ENCODE results near the gene CD37.

Gene CD37

DNA sequence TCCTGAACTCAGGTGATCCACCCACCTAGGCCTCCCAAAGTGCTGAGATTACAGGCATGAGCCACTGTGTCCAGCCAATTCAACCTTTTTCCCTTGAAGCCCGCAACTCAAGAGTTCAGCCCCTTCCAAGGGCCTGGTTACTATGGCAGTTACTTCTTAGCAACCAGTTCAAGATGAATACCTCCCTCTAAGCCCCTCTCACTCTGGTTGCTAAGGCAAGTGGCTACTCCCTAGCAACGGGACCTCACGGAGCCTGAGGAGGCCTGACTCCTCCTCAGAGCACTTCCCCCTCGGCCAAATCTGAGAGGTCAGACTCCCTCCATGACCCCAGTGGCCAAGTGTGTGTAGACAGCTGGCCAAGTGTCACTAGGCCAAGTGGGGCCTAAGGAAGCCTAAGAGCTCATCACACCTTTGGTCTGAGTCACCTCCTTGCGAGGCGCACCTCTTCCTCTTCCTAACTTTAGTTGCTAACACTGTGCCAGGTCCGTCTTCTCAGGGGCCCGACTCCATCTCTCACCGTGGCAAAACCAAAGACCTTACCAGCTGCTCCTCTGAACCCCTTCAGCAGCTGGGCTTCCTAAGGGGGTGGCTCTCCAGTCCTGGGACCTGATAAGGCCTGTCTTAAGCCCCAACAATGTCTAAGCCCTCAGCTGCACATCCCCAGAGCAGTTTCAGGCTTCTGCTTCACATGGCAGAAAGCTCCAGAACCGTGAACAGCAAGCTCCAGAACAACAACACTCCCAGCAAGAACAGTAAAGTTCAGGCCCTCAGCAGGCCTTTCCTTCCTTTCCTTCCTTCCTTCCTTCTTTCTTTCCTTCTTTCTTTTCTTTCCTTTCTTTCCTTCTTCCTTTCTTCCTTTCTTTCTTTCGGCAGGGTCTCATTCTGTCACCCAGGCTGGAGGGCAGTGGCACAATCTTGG lies 9.6 kb downstream of the CD37 start:
- no peak for FAIRE-seq
- DNase-seq (ENCODE audit: insufficient read length, low spot score): no peak

DNA sequence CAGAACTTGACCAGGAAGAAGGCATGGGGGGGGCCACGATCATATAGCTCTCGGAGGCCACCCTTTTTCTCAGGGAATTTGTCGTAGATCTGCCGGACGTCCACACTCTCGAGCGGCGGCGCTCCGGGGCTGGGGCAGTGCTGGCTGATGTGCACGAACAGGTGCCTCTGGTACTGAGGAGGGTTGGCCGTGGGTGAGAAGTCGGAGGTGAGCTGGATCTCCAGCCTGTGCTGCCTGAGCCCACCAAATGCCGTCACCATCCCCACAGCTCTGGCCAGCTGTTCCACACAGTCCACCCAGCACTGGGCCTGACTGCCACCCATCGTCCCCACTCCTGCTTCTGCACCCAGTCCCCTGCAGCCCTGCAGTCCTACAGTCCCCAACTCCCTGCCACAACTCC lies 12.0 kb downstream of the CD37 start:
- no peak for FAIRE-seq
- DNase-seq (ENCODE audit: insufficient read length, low spot score): no peak

DNA sequence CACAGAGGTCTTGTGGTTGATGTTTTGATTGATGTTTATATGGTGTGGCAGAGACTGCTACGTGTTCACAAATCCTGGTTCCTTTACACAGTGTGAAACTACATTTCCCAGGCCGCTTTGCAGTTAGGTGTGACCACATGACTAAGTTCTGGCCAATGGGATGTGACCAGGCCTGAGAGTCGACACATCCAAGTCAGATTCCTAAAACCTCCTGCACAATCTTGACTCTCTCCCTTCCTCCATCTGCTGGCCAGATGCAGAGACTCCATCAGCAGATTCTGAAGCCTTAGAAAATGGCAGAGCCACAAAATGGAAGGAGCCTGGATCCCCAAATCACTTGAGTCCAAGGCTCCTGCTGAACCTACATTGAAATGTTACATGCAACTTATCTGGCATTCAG lies 12.6 kb downstream of the CD37 start:
- DNase-seq (ENCODE audit: insufficient read length, low spot score): no peak
- FAIRE-seq: no peak

DNA sequence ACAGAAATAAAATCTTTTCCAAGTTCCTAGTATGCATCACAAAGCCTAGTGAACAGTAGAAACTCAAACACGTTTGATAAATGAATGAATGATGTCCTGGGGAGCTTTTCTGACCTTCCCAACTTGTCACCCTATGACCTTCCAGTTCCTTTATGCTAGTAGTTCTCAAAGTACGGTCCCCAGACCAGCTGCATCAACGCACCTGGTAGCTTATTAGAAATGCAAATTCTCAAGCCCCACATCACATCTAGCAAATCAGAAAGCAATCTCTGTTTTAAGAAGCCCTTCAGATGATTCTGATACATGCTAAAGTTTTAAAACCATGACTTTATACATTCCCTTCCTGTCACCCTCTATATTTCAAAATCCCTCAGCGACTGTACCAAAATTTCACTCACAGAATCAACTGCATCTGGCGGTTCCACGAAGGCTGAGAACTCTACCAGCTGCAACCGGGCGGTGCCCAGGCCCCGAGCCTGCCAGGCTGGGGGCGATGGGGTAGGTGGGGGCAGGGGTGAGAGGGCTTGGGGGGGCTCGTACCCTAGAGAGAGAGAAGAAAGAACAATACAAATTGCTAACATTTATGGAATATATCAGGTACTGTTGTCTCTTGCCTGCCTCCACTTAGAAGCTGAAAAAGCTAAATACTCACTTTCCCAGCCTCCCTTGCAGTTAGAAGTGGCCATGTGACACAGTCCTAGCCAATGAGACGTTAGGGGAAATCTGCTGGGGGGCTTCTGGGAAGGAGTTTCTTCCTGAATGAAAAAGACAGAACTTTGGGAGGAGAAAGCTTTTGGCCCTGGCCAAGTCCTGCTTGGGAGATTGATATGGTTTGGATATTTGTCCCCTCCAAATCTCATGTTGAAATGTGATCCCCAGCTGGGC lies 13.3 kb downstream of the CD37 start:
- peak; percentile 58 for FAIRE-seq
- DNase-seq (ENCODE audit: insufficient read length, low spot score): no peak

DNA sequence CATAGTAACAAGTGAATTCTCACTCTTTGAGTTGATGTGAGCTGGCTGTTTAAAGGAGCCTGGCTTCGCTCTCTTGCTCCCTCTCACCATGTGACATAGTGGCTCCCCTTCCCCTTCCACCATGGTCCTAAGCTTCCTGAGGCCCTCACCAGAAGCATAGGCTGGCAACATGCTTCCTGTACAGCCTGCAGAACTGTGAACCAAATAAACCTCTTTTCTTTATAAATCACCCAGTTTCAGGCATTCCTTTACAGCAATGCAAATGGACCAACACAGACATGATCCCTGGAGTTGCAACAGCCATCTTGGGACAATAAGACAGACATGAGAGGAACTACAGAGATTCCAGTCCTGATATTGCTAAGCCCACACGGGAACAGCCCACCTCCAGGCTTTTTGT lies 14.4 kb downstream of the CD37 start:
- DNase-seq (ENCODE audit: insufficient read length, low spot score): no peak
- FAIRE-seq: no peak

DNA sequence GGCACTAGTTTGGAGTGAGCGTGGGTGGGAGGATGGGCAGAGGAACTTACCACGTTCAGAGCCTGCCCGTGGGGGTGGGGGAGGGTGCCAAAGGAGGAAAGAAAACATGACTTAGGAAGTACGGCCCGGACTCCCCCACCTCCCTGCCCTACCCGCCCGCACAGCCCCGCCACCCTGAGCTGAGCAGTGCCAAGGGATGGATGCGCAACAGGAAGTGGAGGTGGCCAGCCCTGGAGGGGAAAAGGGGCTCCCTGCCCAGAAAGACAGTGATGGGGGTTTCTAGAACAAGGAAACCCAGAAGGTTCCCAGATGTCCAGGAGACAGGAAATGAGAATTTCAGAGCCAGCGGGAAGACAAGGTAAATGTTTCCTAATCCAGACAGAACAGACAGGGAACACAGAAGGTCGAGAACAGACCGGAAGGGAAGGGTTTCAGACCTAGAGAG lies 20.7 kb downstream of the CD37 start:
- no peak for DNase-seq (ENCODE audit: insufficient read length, low spot score)

DNA sequence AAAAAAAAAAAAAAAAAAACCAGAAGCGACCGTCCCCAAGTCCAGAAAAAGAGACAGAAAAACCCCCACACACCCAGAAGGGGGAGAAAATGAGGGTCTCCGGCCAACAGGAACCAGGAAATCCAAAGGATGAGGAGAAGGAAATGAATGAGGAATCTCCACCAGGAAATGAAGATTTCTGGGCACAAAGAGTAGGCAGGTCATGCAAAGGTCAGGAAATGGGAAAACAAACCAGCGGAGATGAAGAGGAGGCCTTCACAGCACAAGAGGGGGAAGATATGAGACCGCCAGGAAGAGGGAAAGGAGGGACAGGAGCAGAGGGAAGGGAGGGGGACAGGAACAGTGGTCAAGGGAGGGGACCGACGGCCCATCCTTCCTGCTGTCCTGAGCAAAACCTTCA lies 21.2 kb downstream of the CD37 start:
- DNase-seq (ENCODE audit: insufficient read length, low spot score): no peak
- no peak for FAIRE-seq

More for the DNA sequence above, 20.7 kb downstream of the CD37 start:
- no peak for FAIRE-seq

DNA sequence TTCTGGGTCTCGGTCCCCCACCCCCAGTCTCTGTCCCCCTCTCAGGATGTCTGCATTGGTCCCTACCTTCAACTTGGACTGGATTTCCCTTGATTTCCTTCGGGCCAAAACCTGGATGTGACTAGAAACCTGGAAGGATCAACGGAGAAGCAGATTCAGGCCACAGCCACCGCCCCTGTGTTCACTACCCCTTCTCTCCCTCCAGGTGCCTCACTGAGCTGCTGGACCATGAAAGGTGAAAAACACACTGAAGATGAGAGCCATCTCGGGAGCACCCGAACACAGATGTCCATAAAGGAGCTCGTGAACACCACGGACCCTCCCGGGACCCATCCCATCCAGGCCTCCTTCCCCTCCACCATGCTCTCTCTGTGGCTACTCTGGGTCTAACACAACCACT lies 22.0 kb downstream of the CD37 start:
- FAIRE-seq (no peak), DNase-seq (ENCODE audit: insufficient read length, low spot score) (no peak)

DNA sequence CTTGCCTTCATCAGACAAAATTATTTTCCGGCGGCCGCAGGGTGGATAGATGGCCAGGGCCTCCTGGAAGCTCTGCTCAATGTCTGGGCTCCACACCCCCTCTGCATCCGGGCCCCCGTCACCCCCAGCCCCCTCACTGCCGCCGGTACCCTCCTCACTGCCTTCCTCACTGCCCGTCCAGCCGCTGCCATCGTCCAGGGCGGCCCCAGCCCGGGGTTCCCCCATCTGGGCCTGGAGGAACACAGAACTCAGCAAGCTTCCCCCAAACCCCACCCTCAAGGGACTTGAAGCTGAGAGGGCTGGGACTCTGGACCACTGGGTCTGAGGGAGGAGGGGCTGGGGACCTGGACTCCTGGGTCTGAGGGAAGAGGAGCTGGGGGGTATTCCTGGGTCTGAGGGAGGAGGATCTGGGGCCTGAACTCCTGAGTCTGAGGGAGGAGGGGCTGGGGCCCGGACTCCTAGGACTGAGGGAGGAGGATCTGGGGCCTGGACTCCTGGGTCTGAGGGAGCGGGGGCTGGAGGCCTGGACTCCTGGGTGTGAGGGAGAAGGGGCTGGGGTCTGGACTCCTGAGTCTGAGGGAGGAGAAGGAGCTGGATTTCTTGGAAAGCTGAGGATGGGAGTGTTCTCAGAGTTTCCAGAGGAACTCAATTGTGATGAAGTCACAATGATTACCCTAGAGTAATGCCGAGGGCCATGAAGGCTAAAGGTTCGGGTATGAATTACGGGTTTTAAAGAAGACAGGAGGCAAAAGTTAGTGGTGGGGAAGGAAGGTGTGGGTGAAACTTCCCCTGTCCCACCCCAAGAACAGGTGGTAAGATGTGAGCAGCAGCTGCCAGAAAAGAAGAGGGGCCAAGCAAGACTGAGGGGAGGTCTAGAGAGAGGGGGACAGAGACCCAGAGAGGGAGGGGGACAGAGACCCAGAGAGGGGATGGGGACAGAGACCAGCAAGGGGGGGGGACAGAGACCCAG lies 24.9 kb downstream of the CD37 start:
- no peak for DNase-seq (ENCODE audit: insufficient read length, low spot score)
- FAIRE-seq: no peak

DNA sequence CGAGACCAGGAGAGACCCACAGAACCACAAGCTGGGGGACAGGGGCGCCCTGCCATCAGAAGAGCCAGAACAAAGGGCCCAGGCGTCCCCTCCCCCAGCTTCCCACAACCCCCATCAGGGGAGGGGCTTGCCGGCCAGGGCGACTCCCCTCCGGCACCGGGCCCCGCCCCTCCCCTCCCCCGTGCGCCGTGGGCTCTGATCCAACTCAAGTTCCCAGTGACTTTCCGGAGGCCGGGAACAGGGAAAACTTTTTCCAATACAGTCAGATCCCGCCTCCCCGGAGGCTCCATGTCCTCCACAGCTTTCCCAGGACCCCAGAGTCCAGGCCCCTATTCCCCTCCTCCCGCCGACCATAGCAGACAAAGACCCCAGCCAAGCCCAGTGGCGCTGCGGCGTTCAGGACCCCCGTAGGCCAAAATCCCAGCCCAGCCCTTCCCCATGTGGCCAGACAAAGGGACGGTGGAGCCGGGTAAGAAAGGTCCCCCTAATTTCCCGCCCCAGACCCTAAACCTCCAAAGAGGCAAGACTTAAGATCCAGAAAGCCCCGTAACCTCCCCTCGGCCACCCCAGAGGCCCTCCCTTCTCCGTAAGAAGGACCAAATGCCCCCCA lies 26.3 kb downstream of the CD37 start:
- no peak for DNase-seq (ENCODE audit: insufficient read length, low spot score)
- no peak for FAIRE-seq

DNA sequence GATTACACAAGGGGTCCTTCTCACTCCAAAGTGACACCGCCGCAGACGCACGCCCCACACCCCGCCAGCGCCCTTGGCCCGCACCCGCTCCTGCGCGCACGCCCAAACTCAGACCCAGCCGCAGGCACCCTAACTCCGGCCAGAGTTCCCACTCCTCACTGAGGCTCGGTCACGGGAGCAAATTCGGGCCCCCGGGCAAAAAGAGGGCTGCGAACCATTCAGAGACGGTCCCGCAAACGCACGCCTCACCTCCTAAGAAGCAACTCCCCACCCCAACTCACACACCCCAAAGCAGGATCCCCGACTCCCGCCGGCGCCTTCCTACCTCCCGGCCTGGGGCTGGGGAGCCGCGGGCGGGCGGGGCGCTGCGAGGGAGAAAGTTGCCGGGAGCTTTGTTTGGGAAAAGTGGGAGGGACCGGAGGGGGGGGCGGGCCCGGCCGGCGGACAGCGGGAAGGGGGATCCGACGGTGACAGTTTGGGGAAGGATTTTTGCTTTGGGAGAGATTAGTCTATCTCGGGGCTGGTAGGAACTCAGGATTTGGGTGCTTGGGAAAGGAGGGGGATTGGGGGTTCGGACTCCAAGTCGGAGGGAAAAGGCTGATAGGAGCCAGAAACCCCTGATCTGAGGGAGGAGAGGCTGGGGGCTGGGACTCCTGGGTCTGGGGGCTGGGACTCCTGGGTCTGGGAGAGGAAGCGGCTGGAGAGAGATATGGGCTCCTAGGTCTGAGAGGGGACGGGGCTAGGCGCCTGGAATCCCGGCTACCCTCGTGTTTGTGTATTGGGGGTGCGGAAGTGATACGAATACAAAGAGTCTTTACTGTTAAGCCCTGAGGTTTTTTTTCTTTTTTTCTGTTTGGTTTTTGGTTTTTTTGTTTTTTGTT lies 27.1 kb downstream of the CD37 start, which contains the start of gene TEAD2:
Gene TEAD2, minus strand, starts transcription at position 369 of the 881 bp plus-strand sequence. CDS start 2,341 bp downstream, outside the sequence.
- DNase-seq (ENCODE audit: insufficient read length, low spot score) (no peak), FAIRE-seq (no peak)

DNA sequence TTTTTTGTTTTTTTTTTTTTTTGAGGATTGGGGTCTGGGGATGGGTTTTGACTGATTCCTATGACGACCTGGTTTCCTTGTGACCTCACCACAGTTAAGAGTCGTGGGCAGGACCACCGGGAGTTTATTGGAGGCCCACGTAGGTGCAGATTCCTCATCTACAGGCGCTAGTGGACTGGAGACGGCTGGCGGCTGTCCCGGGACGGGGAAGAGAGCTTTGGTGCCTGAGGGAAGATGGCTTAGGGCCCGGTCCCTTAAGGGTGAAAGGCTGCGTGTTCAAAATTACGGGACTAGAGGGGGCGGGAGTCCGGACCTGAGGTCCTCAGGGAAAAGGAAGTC lies 27.7 kb downstream of the CD37 start:
- DNase-seq (ENCODE audit: insufficient read length, low spot score): no peak

DNA sequence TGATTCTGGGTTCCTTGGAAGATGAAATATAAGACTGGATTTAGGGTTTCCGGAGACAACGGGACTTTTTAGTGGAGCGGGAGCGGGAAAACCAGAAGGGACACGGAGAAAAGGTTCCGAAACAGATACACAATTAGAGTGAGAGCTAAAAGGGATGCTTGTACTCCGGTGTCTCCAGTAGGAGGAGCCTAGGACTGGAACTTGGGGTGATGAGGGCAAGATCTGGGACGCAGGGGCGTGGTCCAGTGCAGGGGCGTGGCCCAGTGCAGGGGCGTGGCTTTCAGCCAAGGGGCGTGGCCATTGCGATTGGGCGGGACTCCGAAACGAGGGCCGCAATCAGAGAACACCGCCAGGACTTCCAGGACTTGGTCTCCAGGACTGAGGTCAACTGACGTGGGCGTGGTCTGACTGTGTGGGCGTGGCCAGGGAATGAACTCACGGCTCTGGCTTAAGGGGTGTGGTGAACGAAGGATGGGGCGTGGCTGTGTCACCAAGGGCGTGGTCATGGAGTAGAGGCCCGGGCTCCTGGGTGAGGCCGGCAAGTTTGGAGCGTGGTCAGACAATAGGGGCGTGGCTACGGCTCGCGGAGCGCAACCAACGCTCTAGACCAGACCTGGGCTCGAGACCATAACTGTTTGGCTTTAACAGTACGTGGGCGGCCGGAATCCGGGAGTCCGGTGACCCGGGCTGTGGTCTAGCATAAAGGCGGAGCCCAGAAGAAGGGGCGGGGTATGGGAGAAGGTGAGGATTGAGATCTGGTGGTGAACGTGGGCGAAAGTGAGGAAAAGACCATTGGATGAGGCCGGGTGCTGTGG lies 28.3 kb downstream of the CD37 start, which contains the start of gene DKKL1:
Gene DKKL1, plus strand, starts transcription at position 610 of the 815 bp plus-strand sequence. Its CDS starts 122 bp downstream, at position 732.
- FAIRE-seq (peak; percentile 84), DNase-seq (ENCODE audit: insufficient read length, low spot score) (peak; percentile 81)

More for the DNA sequence above, 27.7 kb downstream of the CD37 start:
- no peak for FAIRE-seq

DNA sequence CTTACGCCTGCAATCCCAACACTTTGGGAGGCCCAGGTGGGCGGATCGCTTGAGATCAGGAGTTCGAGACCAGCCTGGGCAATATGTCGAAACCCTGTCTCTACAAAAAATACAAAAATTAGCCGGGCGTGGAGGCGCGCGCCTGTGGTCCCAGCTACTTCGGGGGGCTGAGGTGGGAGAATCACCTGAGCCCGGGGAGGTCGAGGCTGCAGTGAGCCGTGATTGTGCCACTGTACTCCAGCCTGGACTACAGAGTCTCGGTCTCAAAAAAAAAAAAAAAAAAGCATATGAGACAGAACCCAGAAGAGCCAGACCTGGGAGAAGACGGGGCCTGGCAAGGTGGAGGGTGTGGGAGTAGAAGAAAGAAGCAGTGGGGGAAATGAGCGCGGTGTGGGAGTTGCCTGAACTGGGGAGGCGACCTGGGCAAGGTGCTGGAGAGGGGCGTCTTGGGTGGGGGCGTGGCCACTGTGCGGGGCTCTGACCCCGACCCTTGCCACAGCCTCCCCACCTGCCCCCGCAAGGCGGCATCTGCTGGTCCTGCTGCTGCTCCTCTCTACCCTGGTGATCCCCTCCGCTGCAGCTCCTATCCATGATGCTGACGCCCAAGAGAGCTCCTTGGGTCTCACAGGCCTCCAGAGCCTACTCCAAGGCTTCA lies 29.0 kb downstream of the CD37 start:
- no peak for FAIRE-seq

DNA sequence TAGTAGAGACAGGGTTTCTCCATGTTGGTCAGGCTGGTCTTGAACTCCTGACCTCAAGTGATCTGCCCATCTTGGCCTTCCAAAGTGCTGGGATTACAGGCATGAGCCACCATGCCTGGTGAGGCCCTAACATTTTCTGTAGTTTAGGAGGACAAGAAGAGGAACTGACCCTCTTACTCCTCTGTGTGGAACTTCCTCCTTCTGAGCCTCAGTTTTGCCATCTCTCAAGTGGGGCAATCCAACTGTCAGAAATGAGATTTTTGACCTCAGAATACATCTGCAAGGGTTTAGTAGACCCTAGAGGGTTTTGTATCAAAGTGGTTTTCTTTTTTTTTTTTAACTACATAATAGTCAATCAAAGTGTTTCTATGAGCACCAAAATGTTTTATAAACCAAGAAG lies 30.9 kb downstream of the CD37 start:
- FAIRE-seq (no peak), DNase-seq (ENCODE audit: insufficient read length, low spot score) (no peak)

More for the DNA sequence above, 29.0 kb downstream of the CD37 start:
- DNase-seq (ENCODE audit: insufficient read length, low spot score): no peak

DNA sequence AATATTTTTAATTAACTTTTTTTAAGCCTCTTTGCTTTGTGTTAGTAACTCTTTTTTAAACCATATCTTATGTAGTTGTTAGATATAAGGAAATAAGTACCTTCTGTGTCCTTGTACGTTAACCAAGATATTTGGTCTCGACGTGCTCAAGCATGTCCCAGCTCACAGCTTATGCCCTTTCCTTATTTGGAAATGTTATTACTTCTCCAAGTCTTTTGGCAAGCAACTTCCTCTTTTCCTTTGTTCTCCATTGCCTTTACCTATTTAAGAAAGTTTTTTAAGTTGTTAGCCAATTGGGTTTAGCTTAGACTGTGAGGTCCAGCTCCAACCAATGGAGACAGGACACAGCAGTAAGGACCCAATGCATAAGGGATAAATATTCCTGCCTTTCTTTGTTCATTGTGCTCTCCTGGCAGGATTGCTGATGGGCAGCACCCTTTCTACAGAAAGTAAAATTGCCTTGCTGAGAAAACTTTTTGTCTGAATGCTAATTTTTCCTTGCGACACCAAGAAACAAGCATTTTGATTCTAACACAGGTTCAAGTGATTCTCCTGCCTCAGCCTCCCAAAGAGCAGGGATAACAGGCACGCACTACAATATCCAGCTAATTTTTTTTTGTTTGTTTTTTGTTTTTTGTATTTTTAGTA lies 33.6 kb downstream of the CD37 start:
- FAIRE-seq (no peak), DNase-seq (ENCODE audit: insufficient read length, low spot score) (no peak)

DNA sequence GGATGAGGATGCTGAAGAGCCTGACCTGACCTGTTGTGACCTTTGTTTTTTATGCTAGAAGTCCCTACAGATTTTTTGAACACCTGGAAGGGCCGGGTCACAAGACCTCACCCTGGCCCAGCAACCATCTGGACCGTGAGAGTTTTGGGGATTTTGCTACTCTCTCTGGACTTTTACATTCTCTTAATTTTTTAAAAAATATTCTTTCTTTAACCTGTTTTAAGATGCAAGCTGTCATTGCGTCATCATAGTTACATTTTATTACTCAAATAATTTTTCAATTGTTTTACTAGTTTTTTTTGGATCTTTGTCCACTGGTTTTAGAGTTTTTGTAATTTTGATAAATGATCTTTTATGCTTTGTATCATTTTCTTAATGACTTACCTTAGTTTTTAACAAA lies 36.0 kb downstream of the CD37 start:
- FAIRE-seq (no peak), DNase-seq (ENCODE audit: insufficient read length, low spot score) (no peak)
